DMS79 treated with DMSO at 0.1 percent for 48 hours (cell line): ENCODE data around the gene RPL39L.

ENCODE experiments used
- DNase-seq: peaks from one replicate; lab custom pipeline; 2025; lab: John Stamatoyannopoulos, UW

The RPL39L gene

GRCh38 chr3:187093320-187093719, 46.0 kb downstream of the RPL39L start:
- no peak for DNase-seq

- DNase-seq: no peak
Measured at GRCh38 chr3:187088701-187089100, 50.6 kb downstream of the RPL39L start.

GRCh38 chr3:187086831-187087230, 52.5 kb downstream of the RPL39L start:
- no peak for DNase-seq

- no peak for DNase-seq
Measured at GRCh38 chr3:187085933-187086332, 53.4 kb downstream of the RPL39L start.

- DNase-seq: no peak
Measured at GRCh38 chr3:187085021-187085666, 54.2 kb downstream of the RPL39L start.

- no peak for DNase-seq
Measured at GRCh38 chr3:187084580-187084979, 54.7 kb downstream of the RPL39L start.

- no peak for DNase-seq
Measured at GRCh38 chr3:187084126-187084525, 55.2 kb downstream of the RPL39L start.

- no peak for DNase-seq
Measured at GRCh38 chr3:187082758-187083375, 56.4 kb downstream of the RPL39L start.

GRCh38 chr3:187080799-187081450, 58.4 kb downstream of the RPL39L start:
- DNase-seq: no peak

GRCh38 chr3:187079090-187080022, 59.9 kb downstream of the RPL39L start:
- no peak for DNase-seq

- DNase-seq: no peak
Measured at GRCh38 chr3:187077537-187077936, 61.8 kb downstream of the RPL39L start.

GRCh38 chr3:187077085-187077484, 62.2 kb downstream of the RPL39L start:
- DNase-seq: no peak

- no peak for DNase-seq
Measured at GRCh38 chr3:187076297-187076696, 63.0 kb downstream of the RPL39L start.

GRCh38 chr3:187074846-187075245, 64.5 kb downstream of the RPL39L start:
- DNase-seq: no peak

GRCh38 chr3:187073581-187074098, 65.7 kb downstream of the RPL39L start:
- DNase-seq: no peak

GRCh38 chr3:187072511-187072910, 66.8 kb downstream of the RPL39L start:
- no peak for DNase-seq

GRCh38 chr3:187072102-187072501, 67.2 kb downstream of the RPL39L start:
- DNase-seq: no peak
